Adipocyte (in vitro differentiated cells): ENCODE measurements around the gene ERCC6L2.

Experiments
- DNase-seq: peaks from one replicate; pipeline ENCODE4 v3.0.0-alpha.2; 2015; ENCODE audit warnings: low read depth
- H3K27me3 ChIP-seq: replicated peaks from 2 replicates; pipeline ENCODE4 v1.7.0; 2013; ENCODE audit warnings: mild to moderate bottlenecking, low read length, moderate library complexity; ENCODE audit not compliant: control insufficient read depth, insufficient read depth
- H3K36me3 ChIP-seq: 2 replicates; pipeline ENCODE4 v1.7.0; 2013; ENCODE audit warnings: low read length, mild to moderate bottlenecking, moderate library complexity; ENCODE audit not compliant: control insufficient read depth, insufficient read depth, severe bottlenecking
- H3K4me1 ChIP-seq: 2 replicates; pipeline ENCODE4 v1.7.0; 2013; ENCODE audit warnings: mild to moderate bottlenecking, low read length, moderate library complexity; ENCODE audit not compliant: control insufficient read depth, insufficient read depth
- H3K4me3 ChIP-seq: 2 replicates; pipeline ENCODE4 v1.7.0; 2013; ENCODE audit warnings: mild to moderate bottlenecking, low read length, moderate library complexity
- H3K9ac ChIP-seq: 2 replicates; pipeline ENCODE4 v1.7.0; 2013; ENCODE audit warnings: mild to moderate bottlenecking, low read length, moderate library complexity
- H3K9me3 ChIP-seq: 2 replicates; pipeline ENCODE4 v1.7.0; 2013; ENCODE audit warnings: mild to moderate bottlenecking, low read length, moderate library complexity; ENCODE audit not compliant: control insufficient read depth

ERCC6L2 gene

GRCh38 chr9:95891067-95891671 is 15.7 kb downstream of the ERCC6L2 start:
- no peak for DNase-seq
- Histone ChIP-seq H3K27me3 (no peaks in the 10 kb centered on the region), H3K9me3 (peaks cover 4% of the 10 kb centered on the region), H3K9ac (no peak overlapping the region), H3K4me3 (no peak overlapping the region), H3K36me3 (peaks cover 17% of the 10 kb centered on the region), H3K4me1 (no peaks in the 10 kb centered on the region)

- H3K4me3 ChIP-seq, result no peak overlapping the region
- H3K36me3 ChIP-seq, result peaks cover 8% of the 10 kb centered on the region
- no peaks in the 10 kb centered on the region for H3K4me1 ChIP-seq
- H3K27me3 ChIP-seq, result no peaks in the 10 kb centered on the region
- H3K9ac ChIP-seq, result no peak overlapping the region
- no peak for DNase-seq
- H3K9me3 ChIP-seq, result peaks cover 4% of the 10 kb centered on the region
Measured at GRCh38 chr9:95892690-95893089, 17.2 kb downstream of the ERCC6L2 start.

- Histone ChIP-seq H3K27me3 (no peaks in the 10 kb centered on the region), H3K4me1 (no peaks in the 10 kb centered on the region), H3K9ac (no peak overlapping the region), H3K4me3 (no peak overlapping the region), H3K36me3 (peaks cover 24% of the 10 kb centered on the region), H3K9me3 (peaks cover 4% of the 10 kb centered on the region)
- DNase-seq, result no peak
Measured at GRCh38 chr9:95896580-95896979, 21.1 kb downstream of the ERCC6L2 start.

- Histone ChIP-seq H3K9ac (no peak overlapping the region), H3K4me3 (no peak overlapping the region), H3K9me3 (no peaks in the 10 kb centered on the region), H3K27me3 (no peaks in the 10 kb centered on the region), H3K36me3 (peaks cover 28% of the 10 kb centered on the region), H3K4me1 (no peaks in the 10 kb centered on the region)
- DNase-seq, result no peak
Measured at GRCh38 chr9:95901506-95901905, 26.0 kb downstream of the ERCC6L2 start.

GRCh38 chr9:95903398-95903797 is 27.9 kb downstream of the ERCC6L2 start:
- Histone ChIP-seq H3K4me1 (no peaks in the 10 kb centered on the region), H3K27me3 (no peaks in the 10 kb centered on the region), H3K9ac (no peak overlapping the region), H3K4me3 (no peak overlapping the region), H3K9me3 (no peaks in the 10 kb centered on the region), H3K36me3 (peaks cover 32% of the 10 kb centered on the region)
- peak; percentile 6 for DNase-seq

GRCh38 chr9:95907794-95908193 is 32.3 kb downstream of the ERCC6L2 start:
- H3K4me1 ChIP-seq, result no peaks in the 10 kb centered on the region
- no peak overlapping the region for H3K9ac ChIP-seq
- H3K36me3 ChIP-seq, result peaks cover 25% of the 10 kb centered on the region
- no peak overlapping the region for H3K4me3 ChIP-seq
- H3K27me3 ChIP-seq, result no peaks in the 10 kb centered on the region
- H3K9me3 ChIP-seq, result no peaks in the 10 kb centered on the region
- no peak for DNase-seq

GRCh38 chr9:95910023-95910707 is 34.7 kb downstream of the ERCC6L2 start:
- H3K4me1 ChIP-seq, result no peaks in the 10 kb centered on the region
- H3K27me3 ChIP-seq, result no peaks in the 10 kb centered on the region
- no peak overlapping the region for H3K4me3 ChIP-seq
- DNase-seq, result no peak
- no peaks in the 10 kb centered on the region for H3K9me3 ChIP-seq
- H3K9ac ChIP-seq, result no peak overlapping the region
- H3K36me3 ChIP-seq, result peaks cover 20% of the 10 kb centered on the region

- no peak for DNase-seq
- Histone ChIP-seq H3K4me1 (no peaks in the 10 kb centered on the region), H3K9ac (no peak overlapping the region), H3K9me3 (no peaks in the 10 kb centered on the region), H3K36me3 (peaks cover 19% of the 10 kb centered on the region), H3K4me3 (no peak overlapping the region), H3K27me3 (no peaks in the 10 kb centered on the region)
Measured at GRCh38 chr9:95910770-95911340, 35.4 kb downstream of the ERCC6L2 start.

- no peaks in the 10 kb centered on the region for H3K4me1 ChIP-seq
- DNase-seq, result no peak
- H3K36me3 ChIP-seq, result peaks cover 31% of the 10 kb centered on the region
- no peak overlapping the region for H3K4me3 ChIP-seq
- H3K9me3 ChIP-seq, result no peaks in the 10 kb centered on the region
- H3K27me3 ChIP-seq, result no peaks in the 10 kb centered on the region
- H3K9ac ChIP-seq, result no peak overlapping the region
Measured at GRCh38 chr9:95912773-95913172, 37.3 kb downstream of the ERCC6L2 start.

GRCh38 chr9:95920017-95920416 is 44.5 kb downstream of the ERCC6L2 start:
- H3K9me3 ChIP-seq, result no peaks in the 10 kb centered on the region
- no peak overlapping the region for H3K9ac ChIP-seq
- no peak for DNase-seq
- H3K27me3 ChIP-seq, result no peaks in the 10 kb centered on the region
- no peak overlapping the region for H3K4me3 ChIP-seq
- peaks cover 55% of the 10 kb centered on the region for H3K36me3 ChIP-seq
- peaks cover 4% of the 10 kb centered on the region for H3K4me1 ChIP-seq

GRCh38 chr9:95923794-95924193 is 48.3 kb downstream of the ERCC6L2 start:
- Histone ChIP-seq H3K27me3 (no peaks in the 10 kb centered on the region), H3K36me3 (peaks cover 60% of the 10 kb centered on the region), H3K9me3 (no peaks in the 10 kb centered on the region), H3K4me1 (peaks cover 4% of the 10 kb centered on the region), H3K9ac (no peak overlapping the region), H3K4me3 (no peak overlapping the region)
- DNase-seq, result no peak
